NB4 (cell line): ENCODE measurements around the gene CRNN.
A peak's percentile ranks its signal among the peaks of the same experiment; 100 is the strongest.

Experiments used
- DNase-seq: peaks from one replicate; pipeline ENCODE4 v3.0.0; 2010; ENCODE audit warnings: low read depth
- H3K4me3 ChIP-seq: one replicate; pipeline ENCODE4 v1.5.1; 2011; ENCODE audit warnings: mild to moderate bottlenecking, low read depth, low read length, moderate library complexity
- CTCF ChIP-seq: IDR thresholded peaks from one replicate; pipeline ENCODE4 v1.5.1; 2012; ENCODE audit warnings: low read depth, low read length
- MAX ChIP-seq: IDR thresholded peaks from 2 replicates; pipeline ENCODE4 v1.6.1; 2011; ENCODE audit warnings: low read depth, low read length
- MYC ChIP-seq: IDR thresholded peaks from 2 replicates; pipeline ENCODE4 v1.6.1; 2011; ENCODE audit warnings: low read depth, low read length
- POLR2A ChIP-seq: IDR thresholded peaks from 2 replicates; pipeline ENCODE4 v1.6.1; 2011; ENCODE audit warnings: mild to moderate bottlenecking; ENCODE audit not compliant: insufficient read length; ENCODE audit errors: extremely low read depth

CRNN gene

GRCh38 chr1:152440635-152441471, 26.8 kb upstream of the CRNN start:
- peak; percentile 73 for DNase-seq
- H3K4me3 ChIP-seq: no peak overlapping the region
- TF ChIP-seq POLR2A (no peak), MYC (no peak), MAX (peak; percentile 51; the same call in 1 of the 2 replicates), CTCF (peak; percentile 78)

- H3K4me3 ChIP-seq: no peak overlapping the region
- no peak for DNase-seq
- TF ChIP-seq MYC: no peak
These were observed 22.8 kb upstream of the CRNN start for GRCh38 chr1:152436593-152437496.

GRCh38 chr1:152427458-152427857, 13.4 kb upstream of the CRNN start:
- no peak overlapping the region for H3K4me3 ChIP-seq
- DNase-seq: no peak
- TF ChIP-seq MAX: no peak
- no peak for TF ChIP-seq CTCF
- no peak for TF ChIP-seq MYC

- no peak for DNase-seq
- no peak overlapping the region for H3K4me3 ChIP-seq
- TF ChIP-seq POLR2A: no peak
- TF ChIP-seq MAX: no peak
- TF ChIP-seq CTCF: no peak
- TF ChIP-seq MYC: no peak
These were observed 12.7 kb upstream of the CRNN start for GRCh38 chr1:152426731-152427130.

- TF ChIP-seq MYC (no peak), POLR2A (no peak), MAX (no peak), CTCF (no peak)
- H3K4me3 ChIP-seq: no peak overlapping the region
- no peak for DNase-seq
These were observed 5.9 kb upstream of the CRNN start for GRCh38 chr1:152419917-152420316.
